Middle frontal gyrus (tissue), 1 donor: ENCODE measurements around the gene IPPK.

Experiments used
- DNase-seq: peaks from one replicate; pipeline ENCODE4 v3.0.0-alpha.2; 2015; ENCODE audit warnings: low spot score; ENCODE audit errors: extremely low spot score

Gene IPPK

GRCh38 chr9:92615790-92616189 lies 54.1 kb downstream of the IPPK start:
- no peak for DNase-seq

GRCh38 chr9:92614763-92615461 lies 55.0 kb downstream of the IPPK start:
- DNase-seq = no peak

DNA sequence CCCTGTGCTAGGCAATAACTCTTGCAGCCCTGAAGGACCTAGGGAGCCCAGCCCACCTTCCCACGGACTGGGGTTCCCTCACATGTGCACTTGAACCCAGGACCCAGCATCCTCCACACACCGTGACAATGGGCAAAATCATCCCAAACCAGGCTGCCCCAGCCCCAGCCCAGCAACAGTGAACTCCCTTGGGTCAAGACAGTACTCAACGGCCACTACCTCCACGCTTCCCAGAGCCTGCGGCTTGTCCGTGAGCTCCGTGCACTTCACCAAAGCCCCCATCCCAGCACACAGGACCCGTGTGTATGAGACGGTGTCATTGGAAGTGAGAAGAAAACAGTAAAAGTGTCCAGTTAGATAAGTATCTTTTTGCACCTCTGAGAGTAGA lies 55.8 kb downstream of the IPPK start:
- DNase-seq = no peak

DNA sequence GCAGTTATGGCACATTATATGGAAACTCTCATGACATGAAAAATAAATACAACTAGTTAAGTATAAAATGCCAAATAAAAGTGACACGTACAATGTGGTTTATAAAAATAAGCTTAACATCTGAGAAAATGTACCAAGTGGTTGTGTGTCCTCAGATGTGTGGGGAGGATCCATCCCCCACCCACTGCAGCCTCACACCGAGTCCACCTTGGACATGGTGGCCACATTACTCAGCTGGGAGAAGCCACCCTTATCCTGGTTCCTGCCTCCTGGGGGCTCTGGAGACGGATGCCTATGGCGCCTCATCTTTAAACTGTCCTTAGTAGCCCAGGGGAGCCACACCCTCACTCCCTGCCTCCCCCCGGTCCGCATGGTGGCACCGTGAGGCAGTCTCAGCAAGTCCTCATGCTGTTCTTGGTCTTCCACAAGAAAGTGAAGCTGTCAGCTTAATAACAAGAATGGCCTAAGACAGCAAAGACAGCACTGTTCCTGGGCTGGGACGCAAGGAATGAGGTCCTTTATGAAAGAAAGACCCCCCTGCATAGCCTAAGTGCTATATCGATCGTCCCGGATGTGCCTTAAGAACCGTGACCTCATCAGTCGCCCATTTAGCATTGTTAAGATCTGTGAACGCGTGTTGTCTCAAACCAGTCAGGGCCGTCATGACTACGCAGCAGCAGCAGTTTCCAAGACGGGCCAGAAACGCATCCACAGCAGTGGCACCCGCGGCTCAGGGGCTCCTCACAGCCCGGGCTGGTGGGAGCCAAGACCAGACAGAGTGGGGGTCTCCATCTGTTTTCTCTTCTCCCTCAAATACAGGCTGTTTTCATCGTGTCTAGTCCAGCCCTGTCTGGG lies 56.4 kb downstream of the IPPK start:
- DNase-seq = no peak

DNA sequence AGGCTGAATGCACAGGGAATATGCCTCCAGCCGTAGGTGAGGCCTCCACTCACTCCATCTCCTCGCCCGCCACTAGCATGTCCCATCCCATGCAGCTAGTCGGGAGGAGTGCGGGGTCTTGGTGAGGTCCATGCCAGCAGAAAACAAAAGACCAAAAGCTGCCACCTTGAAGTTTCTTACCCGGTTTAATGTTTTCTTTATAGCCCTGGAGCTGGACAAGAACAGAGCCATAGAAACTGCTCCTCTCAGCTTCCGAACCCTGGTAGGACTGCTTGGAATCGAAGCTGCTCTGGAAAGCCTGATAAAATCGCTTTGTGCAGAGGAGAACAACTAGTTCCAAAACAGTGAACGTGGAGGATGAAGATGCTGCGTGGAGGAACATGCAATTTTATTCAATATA lies 57.1 kb downstream of the IPPK start:
- no peak for DNase-seq

DNA sequence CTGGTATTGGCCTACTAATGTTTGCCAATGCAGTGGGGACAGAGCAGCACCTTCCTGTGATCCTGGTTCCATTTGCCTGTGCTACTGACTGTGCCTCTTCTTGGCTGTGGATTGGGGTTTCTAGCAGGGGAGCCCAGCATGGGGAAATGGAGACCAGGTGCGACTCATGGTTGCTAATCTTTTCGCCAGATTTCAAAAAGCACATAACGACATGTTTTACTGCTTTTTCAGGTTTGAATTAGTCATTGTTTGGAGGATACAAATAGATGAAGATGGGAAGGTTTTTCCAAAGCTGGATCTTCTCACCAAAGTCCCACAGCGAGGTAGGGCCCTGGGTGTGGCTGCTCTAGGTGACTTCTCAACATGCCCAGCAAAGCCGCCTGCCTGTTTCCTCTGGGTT lies 57.6 kb downstream of the IPPK start:
- no peak for DNase-seq

- DNase-seq = no peak
Measured at GRCh38 chr9:92611621-92612285, 58.2 kb downstream of the IPPK start.

GRCh38 chr9:92610470-92611420 lies 59.2 kb downstream of the IPPK start:
- DNase-seq = no peak

- peak; percentile 7 for DNase-seq
Measured at GRCh38 chr9:92608909-92609445, 61.0 kb downstream of the IPPK start.

- DNase-seq = no peak
Measured at GRCh38 chr9:92608241-92608908, 61.6 kb downstream of the IPPK start.

DNA sequence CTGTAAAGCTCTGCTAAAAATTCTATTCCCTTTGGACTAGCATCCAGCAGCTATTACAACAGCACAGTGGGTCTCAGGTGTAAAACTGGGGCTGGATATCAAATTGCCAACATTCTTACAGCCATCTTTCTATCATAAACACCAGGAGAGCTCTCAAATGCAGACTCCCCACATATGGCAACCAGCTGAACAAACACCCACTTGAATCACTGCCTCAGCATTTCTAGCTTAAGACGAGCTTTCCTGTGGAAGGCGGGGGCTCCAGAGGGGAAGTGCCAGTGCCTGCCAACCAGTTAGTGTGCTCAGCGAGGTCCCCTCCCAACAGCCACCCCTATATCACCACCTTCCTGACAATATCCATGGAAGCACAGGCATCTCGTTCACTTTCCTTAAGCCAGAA lies 62.2 kb downstream of the IPPK start:
- peak; percentile 11 for DNase-seq

- no peak for DNase-seq
Measured at GRCh38 chr9:92607088-92607487, 62.8 kb downstream of the IPPK start.

GRCh38 chr9:92605224-92605623 lies 64.7 kb downstream of the IPPK start:
- no peak for DNase-seq

- DNase-seq = no peak
Measured at GRCh38 chr9:92603990-92604389, 65.9 kb downstream of the IPPK start.

DNA sequence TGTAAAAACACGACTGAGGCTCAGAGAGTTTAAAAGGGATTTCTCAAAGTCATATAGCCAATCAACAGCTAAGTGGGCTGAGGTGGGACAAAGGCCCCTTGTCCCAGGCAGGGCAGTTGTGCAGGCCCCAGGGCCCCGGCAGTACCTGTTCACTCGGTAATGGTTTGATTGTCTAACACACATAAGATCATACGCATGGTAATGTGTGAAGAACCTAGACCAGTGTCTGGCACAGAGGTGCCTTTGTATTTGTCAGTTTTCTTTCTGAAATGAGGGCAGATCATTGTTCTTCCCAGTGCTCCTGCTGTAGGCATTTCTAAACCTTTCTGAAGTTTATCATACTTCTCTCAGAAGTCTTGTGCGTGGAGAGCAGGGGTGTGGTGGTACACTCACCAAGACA lies 66.8 kb downstream of the IPPK start:
- no peak for DNase-seq

GRCh38 chr9:92602413-92602812 lies 67.5 kb downstream of the IPPK start:
- no peak for DNase-seq

DNA sequence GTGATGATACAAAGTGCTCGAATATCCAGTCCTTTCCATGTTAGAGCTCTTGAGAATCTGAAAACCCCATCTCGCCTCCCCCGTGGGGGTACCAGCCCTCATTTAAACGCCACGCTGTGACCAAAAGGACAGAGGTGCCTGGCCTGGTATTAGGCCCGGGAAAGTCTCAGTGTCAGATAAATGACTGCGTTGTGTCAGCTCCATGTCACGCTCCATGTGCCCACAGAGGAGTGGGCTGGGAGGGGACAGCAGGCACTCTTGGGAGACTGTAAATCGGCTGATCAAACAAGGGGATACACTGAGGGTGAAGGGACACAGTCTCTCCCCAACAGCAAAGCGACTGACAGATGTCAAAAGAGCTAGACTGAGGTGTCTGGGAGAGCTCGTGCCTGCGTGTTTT lies 68.5 kb downstream of the IPPK start:
- DNase-seq = no peak

- no peak for DNase-seq
Measured at GRCh38 chr9:92600462-92601261, 69.3 kb downstream of the IPPK start.

DNA sequence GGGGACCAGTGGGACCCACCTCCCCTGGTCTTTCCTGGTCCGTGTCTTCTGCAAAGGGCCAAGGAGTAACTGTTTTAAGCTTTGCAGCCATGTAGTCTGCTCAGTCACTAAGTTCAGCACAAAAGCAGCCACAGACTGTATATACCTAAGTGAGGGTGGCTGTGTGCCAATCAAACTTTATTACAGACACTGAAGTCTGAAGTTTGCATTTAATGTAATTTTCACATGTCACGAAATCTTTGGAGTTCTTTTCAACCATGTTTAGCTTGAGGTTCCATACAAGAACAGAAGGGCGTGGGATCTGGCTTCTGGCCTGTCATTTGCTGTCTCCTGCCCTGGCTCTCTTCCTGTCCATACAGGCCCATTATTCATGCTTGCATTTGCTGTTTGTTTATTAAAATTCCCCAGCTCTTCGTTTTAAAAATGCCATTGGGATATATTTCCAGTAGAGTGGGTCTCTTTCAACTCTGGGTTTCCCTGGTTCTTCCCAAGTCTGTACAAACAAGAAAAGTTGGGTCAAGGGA lies 69.9 kb downstream of the IPPK start:
- no peak for DNase-seq
